Central memory CD8-positive, alpha-beta T cell (primary cell): ENCODE data around the gene CSE1L.
"Not testable (repeated sequence)": the region's sequence is repeated elsewhere in the genome, so short reads cannot be mapped to it uniquely, and the experiment has no call there.

Source experiments
- ATAC-seq: fragments of 150-1000 bp; cut with Tn5 transposase; replicated peaks from 2 replicates; pipeline ENCODE4 v1.10.0; 2022; ENCODE audit warnings: mild to moderate bottlenecking, moderate FRiP score, moderate number of reproducible peaks; ENCODE audit not compliant: poor library complexity, severe bottlenecking; ENCODE audit errors: extremely low read depth
- DNase-seq, 2 donors: peaks; one replicate each; pipeline ENCODE4 v3.0.0; 2021; ENCODE audit warnings: low spot score in 2 of 2
- H3K27ac Mint-ChIP-seq: one replicate; pipeline ENCODE4 v1.8.0; 2022; ENCODE audit warnings: low read depth, mild to moderate bottlenecking, moderate library complexity, mixed read lengths
- H3K27me3 Mint-ChIP-seq: one replicate; pipeline ENCODE4 v1.8.0; 2022; ENCODE audit warnings: mixed read lengths
- H3K36me3 Mint-ChIP-seq: one replicate; pipeline ENCODE4 v1.8.0; 2022; ENCODE audit warnings: mild to moderate bottlenecking, moderate library complexity, mixed read lengths; ENCODE audit not compliant: insufficient read depth
- H3K4me1 Mint-ChIP-seq: one replicate; pipeline ENCODE4 v1.8.0; 2022; ENCODE audit warnings: mixed read lengths
- H3K4me3 Mint-ChIP-seq: one replicate; pipeline ENCODE4 v1.8.0; 2022; ENCODE audit warnings: mild to moderate bottlenecking, moderate library complexity, mixed read lengths
- H3K9me3 Mint-ChIP-seq: one replicate; pipeline ENCODE4 v1.8.0; 2022; ENCODE audit warnings: mixed read lengths

CSE1L gene

DNA sequence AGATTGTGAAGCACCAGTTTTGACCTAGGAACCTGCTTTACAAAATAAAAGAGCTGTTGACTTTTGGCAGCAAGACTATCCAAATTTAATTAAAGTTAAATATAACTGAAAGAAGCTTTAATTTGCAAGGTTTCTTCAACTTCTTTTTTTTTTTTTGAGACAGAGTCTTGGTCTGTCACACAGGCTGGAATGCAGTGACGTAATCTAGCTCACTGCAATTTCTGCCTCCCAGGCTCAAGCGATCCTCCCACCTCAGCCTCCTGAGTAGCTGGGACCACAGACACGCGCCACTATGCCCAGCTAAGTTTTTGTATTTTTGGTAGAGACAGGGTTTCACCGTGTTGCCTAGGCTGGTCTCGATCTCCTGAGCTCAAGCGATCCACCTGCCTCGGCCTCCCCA lies 13.7 kb upstream of the CSE1L start:
- no peaks in the 10 kb centered on the region for H3K27me3 Mint-ChIP-seq
- no peak overlapping the region for H3K4me3 Mint-ChIP-seq
- DNase-seq = no peak
- H3K27ac Mint-ChIP-seq = no peak overlapping the region
- H3K36me3 Mint-ChIP-seq = peaks cover 44% of the 10 kb centered on the region
- no peak for ATAC-seq
- H3K9me3 Mint-ChIP-seq = no peaks in the 10 kb centered on the region
- H3K4me1 Mint-ChIP-seq = no peaks in the 10 kb centered on the region

DNA sequence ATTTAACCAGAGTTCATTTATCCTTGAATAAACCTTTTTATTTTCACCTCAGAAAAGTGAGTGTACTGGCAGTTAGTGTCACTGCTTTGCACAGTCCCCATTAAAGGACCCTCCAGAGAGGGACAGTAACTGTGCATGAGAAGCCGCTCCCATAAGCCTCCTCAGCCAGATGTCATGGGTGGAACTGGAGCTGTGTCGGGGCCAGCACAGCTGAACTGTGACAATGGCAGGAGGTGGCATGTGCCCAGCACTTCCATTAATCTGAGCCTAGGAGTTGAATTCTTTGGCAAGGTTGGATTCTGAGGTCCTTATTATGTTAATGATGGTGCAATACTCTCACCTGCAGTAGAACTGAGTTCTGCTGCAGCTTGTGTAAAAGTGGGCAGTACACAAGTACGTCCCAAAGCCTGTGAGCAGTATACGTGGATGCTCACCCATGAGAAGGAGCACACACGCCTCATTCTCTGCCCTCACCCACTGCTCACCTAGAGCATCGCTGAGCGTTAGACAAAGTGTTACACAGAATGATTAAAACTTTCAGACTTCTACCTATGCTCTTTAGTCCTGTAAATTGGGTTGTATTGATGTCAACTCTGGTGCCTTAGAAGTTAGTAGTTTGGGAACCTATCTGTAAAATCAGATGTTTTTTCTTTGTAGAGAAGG lies 11.9 kb upstream of the CSE1L start:
- no peak overlapping the region for H3K4me3 Mint-ChIP-seq
- no peak for DNase-seq
- H3K36me3 Mint-ChIP-seq = peaks cover 31% of the 10 kb centered on the region
- ATAC-seq = no peak
- no peak overlapping the region for H3K27ac Mint-ChIP-seq
- H3K9me3 Mint-ChIP-seq = no peaks in the 10 kb centered on the region
- H3K4me1 Mint-ChIP-seq = peaks cover 9% of the 10 kb centered on the region
- no peaks in the 10 kb centered on the region for H3K27me3 Mint-ChIP-seq

DNA sequence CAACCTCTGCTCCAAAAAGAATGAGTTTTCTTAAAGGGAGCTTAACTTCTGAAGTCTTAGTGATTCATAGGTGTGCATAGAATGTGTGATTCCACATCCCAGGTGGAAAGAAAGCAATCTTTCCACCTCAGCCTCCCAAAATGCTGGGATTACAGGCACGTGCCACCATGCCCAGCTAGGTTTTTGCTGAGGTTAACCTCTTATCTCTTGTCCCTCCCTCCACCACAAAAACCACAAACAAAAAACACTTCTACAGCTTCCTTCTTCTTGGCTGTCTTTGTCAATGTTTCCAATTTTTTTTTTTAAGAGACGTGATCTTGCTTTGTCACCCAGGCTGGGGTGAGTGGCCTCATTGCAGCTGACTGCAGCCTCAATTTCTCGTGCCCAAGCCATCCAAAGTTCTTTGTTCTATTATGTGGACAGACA lies 8.1 kb upstream of the CSE1L start:
- Mint-ChIP-seq H3K36me3 (peaks cover 15% of the 10 kb centered on the region), H3K4me1 (peaks cover 15% of the 10 kb centered on the region), H3K9me3 (no peaks in the 10 kb centered on the region), H3K27ac (no peak overlapping the region), H3K4me3 (no peak overlapping the region), H3K27me3 (no peaks in the 10 kb centered on the region)
- ATAC-seq = peak; percentile 36
- DNase-seq = no peak

DNA sequence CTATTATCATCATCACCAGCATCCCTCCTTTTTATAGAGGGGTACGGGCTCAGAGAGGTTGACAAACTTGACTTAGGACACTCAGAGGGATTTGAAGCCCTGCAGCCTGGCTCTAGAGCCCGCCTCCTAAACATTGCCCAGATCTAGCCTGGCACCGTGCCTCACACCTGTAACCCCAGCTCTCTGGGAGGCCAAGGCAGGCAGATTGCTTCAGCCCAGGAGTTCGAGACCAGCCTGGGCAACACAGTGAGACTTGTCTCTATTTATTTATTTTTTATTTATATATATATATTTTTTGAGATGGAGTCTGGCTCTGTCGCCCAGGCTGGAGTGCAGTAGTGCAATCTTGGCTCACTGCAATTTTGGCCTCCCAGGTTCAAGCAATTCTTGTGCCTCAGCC lies 6.3 kb upstream of the CSE1L start:
- ATAC-seq (no peak), DNase-seq (no peak)
- Mint-ChIP-seq H3K4me1 (peaks cover 16% of the 10 kb centered on the region), H3K27me3 (no peaks in the 10 kb centered on the region), H3K4me3 (no peak overlapping the region), H3K27ac (no peak overlapping the region), H3K36me3 (peaks cover 3% of the 10 kb centered on the region), H3K9me3 (no peaks in the 10 kb centered on the region)

DNA sequence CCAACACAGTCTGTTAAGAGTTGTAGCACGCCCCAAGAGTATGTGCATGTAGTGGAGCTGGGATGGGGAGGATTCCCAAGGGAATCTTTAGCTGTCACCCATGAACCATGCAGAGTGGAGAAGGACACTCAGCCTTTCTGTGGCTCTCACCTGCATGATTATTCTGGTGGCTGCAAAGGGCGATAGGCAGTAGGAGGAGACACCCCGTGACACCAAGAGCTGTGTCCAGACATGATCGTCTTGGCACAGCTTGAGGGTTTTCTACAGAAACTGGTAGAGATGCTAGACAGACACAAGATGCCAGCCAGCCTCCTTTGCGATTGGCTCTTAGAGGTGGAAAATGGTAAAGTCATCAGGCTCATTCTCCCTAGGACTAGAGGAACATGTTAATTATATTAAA lies 3.1 kb upstream of the CSE1L start:
- Mint-ChIP-seq H3K4me1 (peaks cover 37% of the 10 kb centered on the region), H3K27me3 (no peaks in the 10 kb centered on the region), H3K27ac (no peak overlapping the region), H3K9me3 (no peaks in the 10 kb centered on the region), H3K36me3 (peaks cover 17% of the 10 kb centered on the region), H3K4me3 (no peak overlapping the region)
- ATAC-seq (no peak), DNase-seq (no peak)

DNA sequence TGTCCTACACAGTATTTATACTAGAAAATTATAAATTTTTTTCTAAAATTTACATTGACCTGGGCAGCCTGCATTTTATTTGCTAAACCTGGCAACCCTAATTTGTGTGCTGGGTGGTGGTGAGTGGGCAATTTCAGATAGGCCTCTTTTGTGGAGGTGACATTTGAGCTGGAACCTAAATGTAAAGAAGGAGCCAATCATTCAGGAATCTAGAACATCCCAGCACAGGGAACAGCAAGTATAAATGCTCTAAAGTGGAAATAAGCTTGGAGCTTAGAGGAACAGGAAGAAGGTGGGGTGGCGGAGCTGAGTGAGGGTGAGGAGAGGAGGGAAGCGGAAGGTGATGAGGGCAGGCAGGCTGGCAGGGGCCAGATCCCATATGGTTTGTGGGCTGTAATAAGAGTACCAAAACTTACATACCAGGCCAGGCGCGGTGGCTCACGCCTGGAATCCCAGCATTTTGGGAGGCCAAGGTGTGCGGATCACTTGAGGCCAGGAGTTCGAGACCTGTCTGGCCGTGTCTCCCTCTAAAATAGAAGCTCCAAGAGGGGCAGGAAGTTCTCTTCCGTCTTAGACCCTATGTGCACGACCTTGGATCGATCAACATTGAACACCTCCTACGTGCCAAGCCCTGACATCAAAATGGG lies 549 bp upstream of the CSE1L start:
- no peaks in the 10 kb centered on the region for H3K9me3 Mint-ChIP-seq
- H3K36me3 Mint-ChIP-seq = peaks cover 22% of the 10 kb centered on the region
- ATAC-seq = no peak
- H3K27ac Mint-ChIP-seq = peak overlapping the region; percentile 98
- DNase-seq = no peak
- H3K4me1 Mint-ChIP-seq = peaks cover 31% of the 10 kb centered on the region
- peak overlapping the region; percentile 100 for H3K4me3 Mint-ChIP-seq
- no peaks in the 10 kb centered on the region for H3K27me3 Mint-ChIP-seq

DNA sequence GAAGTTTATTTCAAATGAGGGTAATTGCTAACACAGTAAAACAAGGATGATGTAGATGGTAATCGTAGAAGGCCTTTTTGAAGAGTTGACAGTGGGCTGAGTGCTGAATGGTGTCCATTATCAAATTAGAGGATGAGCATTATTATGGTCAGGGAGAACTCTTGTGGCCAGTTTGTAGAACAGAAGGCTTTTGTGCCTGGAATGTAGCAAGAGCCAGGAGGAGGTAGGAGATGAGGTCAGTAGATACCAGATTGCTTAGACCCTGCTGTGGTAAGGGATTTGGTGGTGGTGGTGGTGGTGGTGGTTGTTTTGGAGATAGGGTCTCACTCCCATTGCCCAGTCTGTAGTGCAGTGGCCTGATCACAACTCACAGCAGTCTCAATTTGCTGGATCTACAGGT lies 6.2 kb downstream of the CSE1L start:
- Mint-ChIP-seq H3K4me1 (peaks cover 38% of the 10 kb centered on the region), H3K4me3 (no peak overlapping the region), H3K9me3 (no peaks in the 10 kb centered on the region), H3K27me3 (no peaks in the 10 kb centered on the region), H3K36me3 (peaks cover 10% of the 10 kb centered on the region), H3K27ac (no peak overlapping the region)
- ATAC-seq (no peak), DNase-seq (no peak)

DNA sequence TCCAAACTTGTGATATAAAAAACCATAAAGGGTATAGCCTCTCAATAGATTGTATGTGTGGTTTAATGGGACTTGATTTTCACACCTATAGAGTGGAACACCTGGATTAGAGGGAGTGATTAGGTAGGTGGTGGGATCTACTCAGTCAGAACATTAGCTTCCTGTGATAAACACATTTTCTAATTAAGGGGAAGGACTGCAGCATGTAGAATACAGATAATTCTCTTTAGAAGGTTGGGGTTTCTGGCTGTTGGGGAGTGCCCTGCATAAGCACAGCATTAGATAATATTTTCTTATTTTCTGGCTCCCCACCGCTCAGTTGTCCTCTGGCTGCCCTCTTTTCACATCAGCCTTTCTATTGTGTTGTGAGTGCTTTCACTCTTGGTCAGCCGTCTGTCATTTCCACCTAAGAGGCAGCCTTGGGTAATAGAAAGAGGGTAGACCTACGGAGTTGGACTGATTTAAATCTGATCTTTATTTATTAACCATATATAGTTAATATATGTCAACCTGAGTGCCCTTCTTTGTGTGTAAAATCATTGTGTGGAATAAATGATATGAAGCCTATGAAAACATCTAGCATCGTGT lies 8.0 kb downstream of the CSE1L start:
- DNase-seq (no peak), ATAC-seq (no peak)
- Mint-ChIP-seq H3K4me3 (no peak overlapping the region), H3K27ac (no peak overlapping the region), H3K27me3 (no peaks in the 10 kb centered on the region), H3K9me3 (no peaks in the 10 kb centered on the region), H3K4me1 (peaks cover 25% of the 10 kb centered on the region), H3K36me3 (peaks cover 13% of the 10 kb centered on the region)

DNA sequence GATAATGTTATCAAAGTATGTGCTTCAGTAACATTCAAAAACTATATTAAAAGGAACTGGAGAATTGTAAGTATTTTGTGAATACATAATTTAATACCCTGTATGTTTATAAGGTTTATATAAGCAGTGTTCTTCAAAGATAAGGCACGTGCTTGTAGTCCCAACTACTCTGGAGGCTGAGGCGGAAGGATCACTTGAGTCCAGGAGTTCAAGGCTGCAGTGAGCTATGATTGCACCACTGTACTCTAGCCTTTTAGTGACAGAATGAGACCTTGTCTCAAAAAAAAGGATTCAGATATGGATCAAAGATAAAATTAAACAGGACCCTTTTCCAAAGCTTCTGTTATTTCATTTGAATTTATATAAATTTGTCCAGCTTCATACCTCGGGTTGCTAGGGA lies 17.2 kb downstream of the CSE1L start:
- H3K27me3 Mint-ChIP-seq = no peaks in the 10 kb centered on the region
- H3K27ac Mint-ChIP-seq = no peak overlapping the region
- no peaks in the 10 kb centered on the region for H3K9me3 Mint-ChIP-seq
- ATAC-seq (no peak), DNase-seq (no peak)
- no peaks in the 10 kb centered on the region for H3K4me1 Mint-ChIP-seq
- H3K36me3 Mint-ChIP-seq = peaks cover 58% of the 10 kb centered on the region
- no peak overlapping the region for H3K4me3 Mint-ChIP-seq

DNA sequence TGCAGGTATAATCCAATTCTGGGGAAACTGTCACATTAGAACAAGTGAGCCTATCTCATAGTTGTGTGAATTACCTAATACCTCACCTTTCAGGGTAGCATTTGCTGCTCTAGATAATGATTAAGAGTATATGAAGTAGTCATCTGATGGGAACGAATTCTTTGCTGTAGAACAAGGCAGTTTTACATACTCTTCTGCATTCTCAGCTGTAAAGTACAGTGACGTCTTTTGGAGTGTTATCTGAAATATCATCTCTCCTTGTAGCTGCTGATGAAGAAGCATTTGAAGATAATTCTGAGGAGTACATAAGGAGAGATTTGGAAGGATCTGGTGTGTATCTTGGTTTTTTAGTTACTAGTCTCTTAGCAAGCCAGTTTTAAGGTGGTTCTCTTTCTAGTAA lies 28.4 kb downstream of the CSE1L start:
- no peaks in the 10 kb centered on the region for H3K27me3 Mint-ChIP-seq
- peaks cover 78% of the 10 kb centered on the region for H3K36me3 Mint-ChIP-seq
- no peak overlapping the region for H3K4me3 Mint-ChIP-seq
- ATAC-seq (no peak), DNase-seq (no peak)
- no peaks in the 10 kb centered on the region for H3K9me3 Mint-ChIP-seq
- H3K4me1 Mint-ChIP-seq = peaks cover 5% of the 10 kb centered on the region
- peak overlapping the region; percentile 7 for H3K27ac Mint-ChIP-seq

DNA sequence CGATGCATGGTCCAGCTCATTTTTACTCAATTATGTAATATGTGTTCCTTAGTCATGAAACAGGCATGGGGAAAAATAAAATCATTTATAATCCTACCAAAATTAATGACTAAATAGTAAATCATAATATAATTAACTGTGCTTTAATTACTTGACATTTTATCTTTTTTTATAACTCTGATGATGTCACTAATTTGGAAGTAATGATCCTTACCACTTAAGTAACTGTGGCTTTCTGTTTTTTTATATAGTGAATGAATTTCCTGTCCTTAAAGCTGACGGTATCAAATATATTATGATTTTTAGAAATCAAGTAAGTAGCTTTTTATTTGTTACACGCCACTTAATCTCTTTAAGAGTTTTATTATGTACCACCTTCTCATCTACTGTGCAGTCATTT lies 32.2 kb downstream of the CSE1L start:
- Mint-ChIP-seq H3K27me3 (no peaks in the 10 kb centered on the region), H3K36me3 (peaks cover 87% of the 10 kb centered on the region), H3K9me3 (no peaks in the 10 kb centered on the region), H3K4me3 (no peak overlapping the region), H3K27ac (no peak overlapping the region), H3K4me1 (peaks cover 5% of the 10 kb centered on the region)
- ATAC-seq (no peak), DNase-seq (no peak)

DNA sequence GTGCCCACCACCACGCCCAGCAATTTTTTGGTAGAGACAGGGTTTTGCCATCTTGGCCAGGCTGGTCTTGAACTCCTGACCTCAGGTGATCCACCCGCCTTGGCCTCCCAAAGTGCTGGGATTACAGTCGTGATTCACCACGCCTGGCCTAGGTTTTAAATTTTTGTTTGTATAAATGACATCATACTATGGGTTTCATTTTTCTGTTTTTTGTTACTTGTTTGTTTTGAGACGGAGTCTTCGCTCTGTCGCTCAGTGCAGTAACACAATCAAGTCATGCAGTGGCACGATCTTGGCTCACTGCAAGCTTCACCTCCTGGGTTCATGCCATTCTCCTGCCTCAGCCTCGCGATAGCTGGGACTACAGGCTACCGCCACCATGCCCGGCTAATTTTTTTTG lies 36.2 kb downstream of the CSE1L start:
- ATAC-seq, H3K4me1 Mint-ChIP-seq, H3K27me3 Mint-ChIP-seq, H3K9me3 Mint-ChIP-seq, DNase-seq, H3K27ac Mint-ChIP-seq, H3K4me3 Mint-ChIP-seq: not testable (repeated sequence)
- H3K36me3 Mint-ChIP-seq = peaks cover 86% of the 10 kb centered on the region

DNA sequence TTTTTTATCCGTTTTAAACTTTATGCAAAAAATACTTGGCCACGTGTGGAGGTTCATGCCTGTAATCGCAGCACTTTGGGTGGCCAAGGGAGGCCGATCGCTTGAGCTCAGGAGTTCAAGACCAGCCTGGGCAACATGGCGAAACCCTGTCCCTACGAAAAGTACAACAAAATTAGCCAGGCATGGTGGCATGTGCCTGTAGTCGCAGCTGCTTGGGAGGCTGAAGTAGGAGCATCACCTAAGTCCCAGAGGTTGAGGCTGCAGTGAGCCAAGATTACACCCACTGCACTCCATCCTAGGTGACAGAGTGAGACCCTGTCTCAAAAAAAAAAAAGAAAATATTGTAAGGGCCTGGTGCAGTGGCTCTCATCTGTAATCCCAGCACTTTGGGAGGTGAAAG lies 45.0 kb downstream of the CSE1L start:
- H3K27ac Mint-ChIP-seq = no peak overlapping the region
- DNase-seq = no peak
- H3K27me3 Mint-ChIP-seq = no peaks in the 10 kb centered on the region
- H3K36me3 Mint-ChIP-seq = peaks cover 78% of the 10 kb centered on the region
- no peak for ATAC-seq
- no peak overlapping the region for H3K4me3 Mint-ChIP-seq
- H3K9me3 Mint-ChIP-seq = no peaks in the 10 kb centered on the region
- no peaks in the 10 kb centered on the region for H3K4me1 Mint-ChIP-seq
